Measurements from ENCODE around the gene SCN3A. TPM values are rescaled to one million over a fixed set of nuclear protein-coding genes. Genes with fewer than 3 reads are reported as not detected.

SCN3A gene
- total and polyA plus RNA-seq, 2 of the 13 experiments (the other 11 are each of a cell fraction or from before 2014, with no cell fraction given): not detected

- TF ChIP-seq ONECUT2 (CRISPR knock-in tag; IDR thresholded peaks at IDR 0.05) (peak; percentile 80), SKI (IDR thresholded peaks at IDR 0.05; ENCODE audit: partially characterized antibody) (no peak), PRDM15 (CRISPR knock-in tag; IDR thresholded peaks at IDR 0.05) (no peak), FOXK2 (IDR thresholded peaks at IDR 0.05) (0 out of 2 replicates have a peak, but pooled peaks have one; percentile 3), GLI4 (CRISPR knock-in tag; IDR thresholded peaks at IDR 0.05; ENCODE audit: borderline replicate concordance) (no peak), ZSCAN31 (CRISPR knock-in tag; IDR thresholded peaks at IDR 0.05; ENCODE audit: low read depth) (no peak), ZNF510 (CRISPR knock-in tag; IDR thresholded peaks at IDR 0.05; ENCODE audit: low read depth) (peak; percentile 40; the same call in 1 of the 2 replicates), MEIS2 (CRISPR knock-in tag; IDR thresholded peaks at IDR 0.05) (no peak), FOSL2 (CRISPR knock-in tag; IDR thresholded peaks at IDR 0.05) (no peak), ZNF432 (CRISPR knock-in tag; IDR thresholded peaks at IDR 0.05; ENCODE audit: borderline replicate concordance) (no peak), GATAD1 (CRISPR knock-in tag; IDR thresholded peaks at IDR 0.05) (no peak), CEBPB (IDR thresholded peaks at IDR 0.05; ENCODE audit: borderline replicate concordance, low read depth, low read length) (peak; percentile 15; the same call in 1 of the 2 replicates), ZNF768 (CRISPR knock-in tag; IDR thresholded peaks at IDR 0.05) (no peak), MXI1 (IDR thresholded peaks at IDR 0.05; ENCODE audit: borderline replicate concordance, low read depth, low read length) (no peak), RXRB (CRISPR knock-in tag; IDR thresholded peaks at IDR 0.05; ENCODE audit: borderline replicate concordance) (peak; percentile 91), GRHL1 (CRISPR knock-in tag; conservative IDR thresholded peaks at IDR 0.05) (no peak), TBL1XR1 (IDR thresholded peaks at IDR 0.05; ENCODE audit: borderline replicate concordance, low read length, partially characterized antibody) (no peak), KDM1A (CRISPR knock-in tag; IDR thresholded peaks at IDR 0.05) (no peak), ZNF629 (CRISPR knock-in tag; conservative IDR thresholded peaks at IDR 0.05) (peak; percentile 81), ZFYVE20 (CRISPR knock-in tag; IDR thresholded peaks at IDR 0.05; ENCODE audit: borderline replicate concordance, low read depth) (no peak), SUZ12 (IDR thresholded peaks at IDR 0.05; ENCODE audit: low read depth, low read length) (no peak), ZNF850 (CRISPR knock-in tag; conservative IDR thresholded peaks at IDR 0.05) (no peak), POLR2A (IDR thresholded peaks at IDR 0.05; ENCODE audit: insufficient read depth in 1 of 2, low read depth in 2 of 2, low read length in 2 of 2) (no peak), NR2F6 (IDR thresholded peaks at IDR 0.05) (peak; percentile 94), NR2F6 (CRISPR knock-in tag; IDR thresholded peaks at IDR 0.05) (peak; percentile 82)
Measured at GRCh38 chr2:165110394-165110793, 93.5 kb downstream of the SCN3A start (continued).

All from HepG2 (cell line).